Prostate gland (tissue), 2 donors: ENCODE data around the gene VEGFB.

Experiments used
- POLR2A ChIP-seq: fragments of 450-650 bp; IDR thresholded peaks from one replicate; pipeline ENCODE4 v1.6.1; 2016; ENCODE audit warnings: antibody characterized with exemption, mild to moderate bottlenecking
- TF ChIP-seq, protein P1 (sequence below), 4 experiments: fragments of 200-600 bp in 2 of 4; fragments of 450-650 bp in 2 of 4; sonication (generic) in 2 of 4; IDR thresholded peaks; 1 replicate in 3 of 4; 2 replicates in 1 of 4; pipeline ENCODE4 v1.5.1; 2016 to 2019; ENCODE audit warnings: antibody characterized with exemption in 4 of 4, mild to moderate bottlenecking in 2 of 4, moderate library complexity in 2 of 4

DNA sequence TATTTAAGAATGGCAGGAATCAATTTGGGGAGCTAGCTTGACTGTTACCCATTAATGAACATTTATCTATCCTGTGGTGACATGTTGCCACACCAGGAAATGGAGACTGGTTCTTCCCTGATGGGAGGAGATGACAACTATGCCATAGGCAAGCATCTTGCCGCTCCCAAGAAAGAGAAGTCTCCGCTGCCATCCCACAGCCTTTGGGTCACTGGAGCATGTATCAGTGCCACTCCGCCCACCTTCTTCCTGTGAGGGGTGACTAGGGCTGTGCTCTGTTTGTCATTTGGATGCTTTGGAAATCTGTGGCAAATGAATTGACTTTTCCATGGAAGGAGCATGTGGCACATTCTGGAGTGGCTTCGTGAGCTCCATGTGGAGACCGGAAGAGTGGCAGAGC is 42.0 kb upstream of the VEGFB start:
- TF ChIP-seq POLR2A, result no peak
- TF ChIP-seq, protein P1, sequence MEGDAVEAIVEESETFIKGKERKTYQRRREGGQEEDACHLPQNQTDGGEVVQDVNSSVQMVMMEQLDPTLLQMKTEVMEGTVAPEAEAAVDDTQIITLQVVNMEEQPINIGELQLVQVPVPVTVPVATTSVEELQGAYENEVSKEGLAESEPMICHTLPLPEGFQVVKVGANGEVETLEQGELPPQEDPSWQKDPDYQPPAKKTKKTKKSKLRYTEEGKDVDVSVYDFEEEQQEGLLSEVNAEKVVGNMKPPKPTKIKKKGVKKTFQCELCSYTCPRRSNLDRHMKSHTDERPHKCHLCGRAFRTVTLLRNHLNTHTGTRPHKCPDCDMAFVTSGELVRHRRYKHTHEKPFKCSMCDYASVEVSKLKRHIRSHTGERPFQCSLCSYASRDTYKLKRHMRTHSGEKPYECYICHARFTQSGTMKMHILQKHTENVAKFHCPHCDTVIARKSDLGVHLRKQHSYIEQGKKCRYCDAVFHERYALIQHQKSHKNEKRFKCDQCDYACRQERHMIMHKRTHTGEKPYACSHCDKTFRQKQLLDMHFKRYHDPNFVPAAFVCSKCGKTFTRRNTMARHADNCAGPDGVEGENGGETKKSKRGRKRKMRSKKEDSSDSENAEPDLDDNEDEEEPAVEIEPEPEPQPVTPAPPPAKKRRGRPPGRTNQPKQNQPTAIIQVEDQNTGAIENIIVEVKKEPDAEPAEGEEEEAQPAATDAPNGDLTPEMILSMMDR (IDR thresholded peaks at IDR 0.05), result no peak
